Hematopoietic multipotent progenitor cell treated with erythropoietin and hydrocortisone succinate and interleukin-3 and kit ligand, for 4 days (in vitro differentiated cells): ENCODE data around the gene RAC3.
"Not testable (repeated sequence)": the region's sequence is repeated elsewhere in the genome, so short reads cannot be mapped to it uniquely, and the experiment has no call there.

Experiments used
- DNase-seq: peaks from one replicate; pipeline ENCODE4 v3.0.0-alpha.2; 2015

The RAC3 gene

GRCh38 chr17:82025401-82026107 lies 5.9 kb upstream of the RAC3 start:
- no peak for DNase-seq

GRCh38 chr17:82028246-82028645 lies 3.2 kb upstream of the RAC3 start:
- no peak for DNase-seq

- no peak for DNase-seq
These were observed 2.5 kb upstream of the RAC3 start for GRCh38 chr17:82028966-82029365.

GRCh38 chr17:82029391-82029790 lies 2.1 kb upstream of the RAC3 start:
- no peak for DNase-seq

GRCh38 chr17:82029990-82030469 lies 1.4 kb upstream of the RAC3 start:
- DNase-seq = no peak

DNA sequence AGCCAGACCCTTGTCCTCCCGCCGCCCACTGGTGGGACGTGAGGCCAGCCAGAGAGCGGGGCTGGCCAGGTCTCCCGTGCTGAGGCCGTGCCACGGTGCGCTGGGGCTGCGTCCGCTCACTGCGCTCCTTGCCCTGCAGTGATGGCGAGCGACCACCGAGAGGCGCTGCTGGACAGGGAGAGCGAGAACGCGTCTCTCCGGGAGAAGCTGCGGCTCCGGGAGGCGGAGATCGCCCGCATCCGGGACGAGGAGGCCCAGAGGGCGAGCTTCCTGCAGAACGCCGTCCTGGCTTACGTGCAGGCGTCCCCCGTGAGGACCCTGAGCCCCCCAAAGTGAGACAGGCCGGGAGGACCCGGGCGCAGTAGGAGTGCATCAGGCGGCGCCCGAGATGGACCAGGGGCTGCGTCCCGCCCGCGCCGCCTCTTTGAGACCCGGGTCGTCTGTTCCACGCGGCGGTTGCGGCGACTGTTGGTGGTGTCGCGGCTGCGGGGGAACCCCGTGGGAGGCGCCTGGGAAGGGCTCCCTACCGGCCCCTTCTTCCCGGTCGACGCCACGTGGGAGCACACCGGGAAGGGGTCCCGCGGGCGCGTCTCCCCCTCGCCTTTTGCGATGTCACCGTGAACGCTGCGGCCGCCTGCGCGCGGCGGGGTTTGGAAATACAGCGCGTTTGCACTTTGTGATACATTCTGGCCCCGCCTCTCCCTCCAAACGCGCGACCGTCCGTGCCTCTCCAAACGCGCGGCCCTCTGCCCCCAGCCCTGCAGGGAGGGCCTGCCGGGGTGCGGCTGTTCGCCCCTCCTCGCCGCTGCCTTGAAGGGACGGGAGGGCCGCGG lies 792 bp upstream of the RAC3 start:
- peak; percentile 92 for DNase-seq

DNA sequence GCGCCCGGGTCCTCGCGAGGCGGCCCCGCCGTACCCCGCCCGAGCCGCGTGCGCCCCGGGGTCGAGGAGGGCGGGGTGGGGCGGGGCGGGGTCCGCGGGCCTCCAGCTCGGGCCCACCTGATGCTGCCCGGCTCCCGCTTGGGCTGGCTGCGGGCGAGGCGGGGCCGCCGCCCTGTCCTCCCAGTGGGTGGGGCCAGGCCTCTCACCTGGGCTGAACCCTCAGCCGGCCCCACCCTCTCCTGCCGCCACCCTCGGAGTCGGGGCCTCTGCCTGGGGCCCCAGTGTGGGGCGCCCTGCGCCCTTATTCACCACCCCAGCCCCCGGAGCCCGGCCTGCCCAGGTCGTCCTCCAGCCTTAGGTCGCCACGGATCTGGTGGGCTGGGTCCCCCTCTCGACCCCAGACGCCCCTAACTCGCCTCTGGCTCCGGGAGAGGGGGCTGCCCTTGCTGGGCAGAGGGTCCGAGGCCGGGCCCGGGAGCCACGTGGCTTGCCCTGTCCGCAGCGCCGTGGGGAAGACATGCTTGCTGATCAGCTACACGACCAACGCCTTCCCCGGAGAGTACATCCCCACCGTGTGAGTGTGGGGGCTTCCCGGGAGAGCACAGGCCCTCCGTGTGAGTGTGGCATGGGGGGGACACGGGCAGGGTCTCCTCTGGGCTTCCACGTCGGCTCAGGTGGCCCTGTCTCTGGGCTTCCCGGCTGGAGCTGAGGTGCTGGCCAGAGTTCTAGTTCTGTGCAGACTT lies 578 bp downstream of the RAC3 start:
- DNase-seq = peak; percentile 57

DNA sequence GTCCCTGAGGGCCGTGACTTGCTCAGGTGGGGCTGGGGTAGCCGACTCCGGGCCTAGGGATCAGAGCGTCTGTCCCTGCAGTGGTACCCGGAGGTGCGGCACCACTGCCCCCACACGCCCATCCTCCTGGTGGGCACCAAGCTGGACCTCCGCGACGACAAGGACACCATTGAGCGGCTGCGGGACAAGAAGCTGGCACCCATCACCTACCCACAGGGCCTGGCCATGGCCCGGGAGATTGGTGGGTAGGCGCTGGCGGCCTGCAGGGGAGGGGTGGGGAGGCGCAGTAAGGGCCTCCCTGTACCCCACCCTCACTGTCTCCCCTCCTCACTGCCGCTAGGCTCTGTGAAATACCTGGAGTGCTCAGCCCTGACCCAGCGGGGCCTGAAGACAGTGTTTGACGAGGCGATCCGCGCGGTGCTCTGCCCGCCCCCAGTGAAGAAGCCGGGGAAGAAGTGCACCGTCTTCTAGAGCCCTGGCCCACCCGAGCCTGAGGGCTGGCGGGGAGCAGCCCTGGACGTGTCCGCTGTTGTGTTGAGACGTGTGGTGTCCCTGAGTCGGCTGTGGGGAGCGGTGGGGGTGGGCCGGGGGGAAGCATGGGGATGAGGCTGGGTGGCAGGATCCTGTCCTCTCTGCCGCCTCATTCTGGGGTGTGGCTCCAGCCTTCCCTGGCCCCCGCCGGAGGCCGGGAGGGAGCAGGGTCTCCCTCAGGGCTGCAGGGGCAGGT lies 2.0 kb downstream of the RAC3 start:
- no peak for DNase-seq

- DNase-seq = no peak
These were observed 3.0 kb downstream of the RAC3 start for GRCh38 chr17:82034371-82035011.

GRCh38 chr17:82035488-82035887 lies 4.0 kb downstream of the RAC3 start:
- DNase-seq = no peak

- DNase-seq = no peak
These were observed 4.6 kb downstream of the RAC3 start for GRCh38 chr17:82035956-82036633.

- DNase-seq = no peak
These were observed 5.2 kb downstream of the RAC3 start for GRCh38 chr17:82036634-82037091.

- DNase-seq = peak; percentile 99
These were observed 5.8 kb downstream of the RAC3 start, which contains the start of gene DCXR for GRCh38 chr17:82037092-82037888. DCXR (minus strand) TSS chr17:82037697; CDS start chr17:82037682, 15 bp downstream.

- DNase-seq = no peak
These were observed 6.4 kb downstream of the RAC3 start for GRCh38 chr17:82037889-82038195.

- DNase-seq = not testable (repeated sequence)
These were observed 7.4 kb downstream of the RAC3 start for GRCh38 chr17:82038796-82039409.

- DNase-seq = no peak
These were observed 8.3 kb downstream of the RAC3 start for GRCh38 chr17:82039695-82040299.

GRCh38 chr17:82041144-82041814 lies 9.8 kb downstream of the RAC3 start:
- no peak for DNase-seq

DNA sequence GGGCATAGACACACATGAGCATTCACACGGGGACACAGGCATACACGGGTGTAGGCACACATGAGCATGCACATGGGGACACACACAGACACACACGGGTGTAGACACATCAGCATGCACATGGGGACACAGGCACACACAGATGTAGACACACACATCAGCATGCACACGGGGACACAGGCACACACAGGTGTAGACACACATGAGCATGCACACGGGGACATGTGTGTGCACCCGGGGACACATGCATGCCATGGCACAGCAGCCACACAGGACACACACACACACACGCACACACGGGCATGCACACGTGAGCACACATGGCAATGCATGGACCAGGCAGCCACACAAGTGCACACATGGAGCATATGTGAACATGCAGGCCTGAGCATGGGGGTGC lies 11.2 kb downstream of the RAC3 start:
- no peak for DNase-seq

GRCh38 chr17:82043507-82043906 lies 12.0 kb downstream of the RAC3 start:
- DNase-seq = no peak
